GM12864 (cell line): ENCODE measurements around the gene NPHP4.

ENCODE experiments used
- DNase-seq: peaks from one replicate; pipeline ENCODE4 v3.0.0-alpha.2; 2011; ENCODE audit warnings: low read depth
- H3K4me3 ChIP-seq: 2 replicates; pipeline ENCODE4 v1.5.1; 2011; ENCODE audit warnings: mild to moderate bottlenecking, low read depth, low read length, control low read depth
- CTCF ChIP-seq: IDR thresholded peaks from 2 replicates; pipeline ENCODE4 v1.5.1; 2011; ENCODE audit warnings: low read depth, mild to moderate bottlenecking, moderate library complexity, low read length, control low read depth, inconsistent platforms; ENCODE audit errors: missing control alignments

Gene NPHP4

GRCh38 chr1:5988596-5989285 is 3.5 kb downstream of the NPHP4 start:
- no peak for TF ChIP-seq CTCF
- DNase-seq: no peak
- no peak overlapping the region for H3K4me3 ChIP-seq

GRCh38 chr1:5986018-5986417 is 6.2 kb downstream of the NPHP4 start:
- H3K4me3 ChIP-seq: no peak overlapping the region
- DNase-seq: no peak
- no peak for TF ChIP-seq CTCF

GRCh38 chr1:5985250-5985649 is 7.0 kb downstream of the NPHP4 start:
- TF ChIP-seq CTCF: no peak
- DNase-seq: no peak
- H3K4me3 ChIP-seq: no peak overlapping the region

GRCh38 chr1:5983361-5984103 is 8.7 kb downstream of the NPHP4 start:
- no peak for DNase-seq
- TF ChIP-seq CTCF: no peak
- H3K4me3 ChIP-seq: no peak overlapping the region

GRCh38 chr1:5982868-5983267 is 9.4 kb downstream of the NPHP4 start:
- TF ChIP-seq CTCF: no peak
- DNase-seq: no peak
- H3K4me3 ChIP-seq: no peak overlapping the region

GRCh38 chr1:5982276-5982675 is 9.9 kb downstream of the NPHP4 start:
- DNase-seq: no peak
- H3K4me3 ChIP-seq: no peak overlapping the region
- TF ChIP-seq CTCF: no peak

- no peak for TF ChIP-seq CTCF
- no peak overlapping the region for H3K4me3 ChIP-seq
- DNase-seq: no peak
These were observed 11.2 kb downstream of the NPHP4 start for GRCh38 chr1:5981009-5981380.
